Pancreas (tissue), 10 donors: ENCODE measurements around the gene HMGCS2. TPM values are rescaled to one million over a fixed set of nuclear protein-coding genes. Genes with fewer than 3 reads are reported as not detected.

ENCODE experiments used
- ATAC-seq, 4 donors: fragments of 200-7000 bp; cut with Tn5 transposase; one replicate each; pipeline versions ENCODE4 v1.8.0 to v1.9.1; 2020; ENCODE audit warnings: mild to moderate bottlenecking in 4 of 4, moderate library complexity in 4 of 4
- DNase-seq, 6 donors: peaks; one replicate each; pipeline ENCODE4 v3.0.0-alpha.2; 2020
- FAIRE-seq: peaks from 2 replicates; lab custom pipeline; 2012; peaks lifted over from hg19 to GRCh38; lab: Jason Lieb, UNC
- H3K27ac ChIP-seq, 4 donors: fragments of 200-600 bp; sonication (generic); 1 replicate in 3 of 4; 2 replicates in 1 of 4; pipeline versions ENCODE4 v1.5.0 to v1.8.0; 2020
- H3K27me3 ChIP-seq, 4 donors: fragments of 200-600 bp; one replicate each; pipeline ENCODE4 v1.8.0; 2021
- H3K36me3 ChIP-seq, 3 donors: fragments of 200-600 bp; sonication (generic) in 1 of 3; one replicate each; pipeline versions ENCODE4 v1.5.0 to v1.8.0; 2020 to 2021
- H3K4me1 ChIP-seq, 3 donors: fragments of 200-600 bp; one replicate each; pipeline ENCODE4 v1.8.0; 2021
- H3K4me3 ChIP-seq, 4 donors: fragments of 200-600 bp; sonication (generic) in 2 of 4; one replicate each; pipeline versions ENCODE4 v1.5.0 to v1.8.0; 2020 to 2021
- H3K9me3 ChIP-seq, 4 donors: fragments of 200-600 bp; one replicate each; pipeline ENCODE4 v1.8.0; 2021
- CTCF ChIP-seq, 4 donors: fragments of 200-600 bp; sonication (generic) in 3 of 4; IDR thresholded peaks; one replicate each; pipeline versions ENCODE4 v1.5.0 to v1.8.0; 2021; ENCODE audit warnings: antibody characterized with exemption in 4 of 4
- WGBS, 2 donors: extraction: QIAGEN DNeasy Blood & Tissue Kit; methylation state at CpG; one replicate each; pipeline ENCODE4 v1.1.7; 2013; 5-methylcytosine and 5-hydroxymethylcytosine counted together
- intact Hi-C, 3 donors: fragments of 100-400 bp; cut with DNase I; formaldehyde crosslinking; loops; one replicate each; pipeline versions ENCODE4 v1.11.1 to v1.14.2; 2022
- polyA plus RNA-seq, 2 donors: library from polyadenylated mRNA; stranded (reverse); fragments of 200-250 nt; gene quantifications; one replicate each; pipeline ENCODE4 v1.2.3, GENCODE V29; 2013
- total RNA-seq, 6 donors: library from RNA; stranded (reverse); fragmentation: NEBNext Ultra II Directional in 4 of 6; extraction: Animal tissue kit (Norgen Biotek cat#: 25700) in 4 of 6; gene quantifications; one replicate each; pipeline versions ENCODE4 v1.2.1 to v1.2.4, GENCODE V29; 2021 to 2023
- donor health status: healthy with polysubstance abuse.
- donor health status: DM: no; HTN: no; CAD: no; lungs with moderate emphysema.
- donor health status: DM: no; HTN: no; CAD: no.
- donor health status: control.
- donor health status: control.
- donor health status: Bipolar disorder and iron deficiency.
- donor health status: DM: yes; HTN: yes; CAD: no.
- donor health status: DM: no; HTN: no; CAD: no.
- donor health status: DM: no; HTN: no; CAD: no.
- donor health status: DM: yes; HTN: yes; CAD: no.

The HMGCS2 gene
- total and polyA plus RNA-seq, 8 donors = 0.23 to 32.2 (median 0.66) TPM; not detected in 2

- no peak for TF ChIP-seq CTCF (IDR thresholded peaks at IDR 0.05)
- Histone ChIP-seq H3K27me3 (no peaks in the 10 kb centered on the region), H3K27ac (no peak overlapping the region), H3K9me3 (no peaks in the 10 kb centered on the region), H3K36me3 (no peaks in the 10 kb centered on the region), H3K4me3 (no peak overlapping the region), H3K4me1 (no peaks in the 10 kb centered on the region)
- 42 to 43% methylated on average over 4 of the region's 4 CpGs for WGBS, 2 donors
- FAIRE-seq (no peak), ATAC-seq (no peak), DNase-seq (no peak)
- intact Hi-C loops = no loop called here
Observed at GRCh38 chr1:119806489-119806888, 37.8 kb upstream of the HMGCS2 start.

DNA sequence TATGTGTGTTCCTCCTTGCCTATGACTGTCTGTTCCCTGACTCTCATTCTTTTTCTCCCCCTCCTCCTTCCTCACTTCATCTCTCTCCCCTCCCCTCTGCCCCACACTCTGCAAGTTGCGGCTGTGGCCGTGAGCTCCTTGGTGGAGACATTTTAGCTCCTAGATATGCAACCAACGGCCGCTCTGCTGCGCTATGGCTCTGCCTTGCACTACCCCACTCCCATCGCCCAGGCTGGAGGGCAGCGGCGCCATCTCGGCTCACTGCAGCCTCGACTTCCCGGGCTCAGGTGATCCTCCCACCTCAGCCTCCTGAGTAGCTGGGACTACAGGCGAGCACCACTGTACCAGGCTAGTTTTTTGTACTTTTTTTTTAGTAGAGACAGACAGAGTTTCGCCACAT lies 37.0 kb upstream of the HMGCS2 start:
- TF ChIP-seq CTCF (IDR thresholded peaks at IDR 0.05) = no peak
- no peak overlapping the region for H3K27ac ChIP-seq
- H3K4me1 ChIP-seq = no peaks in the 10 kb centered on the region
- no peak for ATAC-seq
- 95 to 97% methylated on average over 13 of the region's 13 CpGs for WGBS, 2 donors
- no peaks in the 10 kb centered on the region for H3K27me3 ChIP-seq
- peak in 1 of 6 donors; percentile 44 for DNase-seq
- H3K36me3 ChIP-seq = no peaks in the 10 kb centered on the region
- intact Hi-C loops = no loop called here
- no peak overlapping the region for H3K4me3 ChIP-seq
- no peak for FAIRE-seq
- no peaks in the 10 kb centered on the region for H3K9me3 ChIP-seq

- no peak overlapping the region for H3K4me3 ChIP-seq
- ATAC-seq = no peak
- WGBS, 2 donors = 86 to 93% methylated on average over 8 of the region's 8 CpGs
Observed at GRCh38 chr1:119805247-119805646, 36.5 kb upstream of the HMGCS2 start.

GRCh38 chr1:119799599-119800177 lies 31.0 kb upstream of the HMGCS2 start:
- no peaks in the 10 kb centered on the region for H3K9me3 ChIP-seq
- intact Hi-C loops = no loop called here
- ATAC-seq (peak; percentile 82 to 90 (median 84)), DNase-seq (peak; percentile 68 to 78 (median 72)), FAIRE-seq (no peak)
- WGBS, 2 donors = 36 to 38% methylated on average over 15 of the region's 15 CpGs
- H3K4me3 ChIP-seq = peak overlapping the region in 2 of 4 donors; percentile 39 to 41
- peak overlapping the region; percentile 66 to 86 (median 68) for H3K27ac ChIP-seq
- H3K27me3 ChIP-seq = no peaks in the 10 kb centered on the region
- H3K4me1 ChIP-seq = peaks cover 5 to 9% (median 7%) of the 10 kb centered on the region in 3 donors
- H3K36me3 ChIP-seq = no peaks in the 10 kb centered on the region
- TF ChIP-seq CTCF (IDR thresholded peaks at IDR 0.05) = no peak

More at GRCh38 chr1:119805247-119805646, 36.5 kb upstream of the HMGCS2 start:
- Histone ChIP-seq H3K27ac (no peak overlapping the region), H3K36me3 (no peaks in the 10 kb centered on the region), H3K9me3 (no peaks in the 10 kb centered on the region), H3K27me3 (no peaks in the 10 kb centered on the region), H3K4me1 (peaks cover under 1 to 5% (median 3%) of the 10 kb centered on the region in 3 donors)
- no peak for TF ChIP-seq CTCF (IDR thresholded peaks at IDR 0.05)
- intact Hi-C loops = no loop called here
- DNase-seq = no peak
- FAIRE-seq = no peak

- Histone ChIP-seq H3K36me3 (no peaks in the 10 kb centered on the region), H3K9me3 (no peaks in the 10 kb centered on the region), H3K27ac (peak overlapping the region; percentile 66 to 86 (median 68)), H3K4me3 (peak overlapping the region in 2 of 4 donors; percentile 39 to 41), H3K4me1 (peaks cover 5 to 9% (median 7%) of the 10 kb centered on the region in 3 donors), H3K27me3 (no peaks in the 10 kb centered on the region)
- ATAC-seq = peak in 1 of 4 donors; percentile 8
- 43 to 59% methylated on average over 4 of the region's 4 CpGs for WGBS, 2 donors
- DNase-seq = no peak
- no peak for FAIRE-seq
- intact Hi-C loops = no loop called here
- TF ChIP-seq CTCF (IDR thresholded peaks at IDR 0.05) = no peak
Observed at GRCh38 chr1:119799003-119799402, 30.3 kb upstream of the HMGCS2 start.
